HPDE6-E6E7 (cell line): ENCODE measurements around the gene AMTN.
"Not testable (repeated sequence)": the region's sequence is repeated elsewhere in the genome, so short reads cannot be mapped to it uniquely, and the experiment has no call there.

ENCODE experiments used
- DNase-seq: peaks from one replicate; pipeline ENCODE4 v3.0.0; 2011; ENCODE audit warnings: missing footprints; ENCODE audit errors: extremely low spot score

The AMTN gene

GRCh38 chr4:70518269-70518668, at the start of gene AMTN:
Gene AMTN (plus strand): TSS chr4:70518569. CDS start chr4:70518778, 209 bp downstream.
- DNase-seq: no peak

GRCh38 chr4:70471897-70472296, 46.5 kb upstream of the AMTN start, which contains the start of gene MUC7:
Gene MUC7 (plus strand): TSS chr4:70472197. CDS start chr4:70474022, 1,825 bp downstream.
- no peak for DNase-seq

GRCh38 chr4:70473679-70474078, 44.7 kb upstream of the AMTN start:
- DNase-seq: no peak

GRCh38 chr4:70488748-70489147, 29.6 kb upstream of the AMTN start:
- DNase-seq: no peak

GRCh38 chr4:70496231-70496630, 22.1 kb upstream of the AMTN start:
- DNase-seq: no peak

- not testable (repeated sequence) for DNase-seq
These were observed 16.5 kb upstream of the AMTN start for GRCh38 chr4:70501838-70502237.

GRCh38 chr4:70504733-70505132, 13.6 kb upstream of the AMTN start:
- no peak for DNase-seq

GRCh38 chr4:70505151-70505748, 13.1 kb upstream of the AMTN start:
- peak; percentile 49 for DNase-seq

GRCh38 chr4:70508801-70509200, 9.6 kb upstream of the AMTN start:
- DNase-seq: no peak

- DNase-seq: no peak
These were observed 7.0 kb upstream of the AMTN start for GRCh38 chr4:70511365-70511764.

GRCh38 chr4:70515367-70516250, 2.8 kb upstream of the AMTN start:
- DNase-seq: peak; percentile 15

GRCh38 chr4:70518716-70519115, 347 bp downstream of the AMTN start:
- DNase-seq: no peak

GRCh38 chr4:70522626-70523025, 4.3 kb downstream of the AMTN start:
- DNase-seq: peak; percentile 21

GRCh38 chr4:70530997-70531396, 12.6 kb downstream of the AMTN start:
- no peak for DNase-seq

GRCh38 chr4:70531981-70532380, 13.6 kb downstream of the AMTN start:
- DNase-seq: no peak

GRCh38 chr4:70533211-70533610, 14.8 kb downstream of the AMTN start:
- DNase-seq: no peak

- DNase-seq: no peak
These were observed 15.4 kb downstream of the AMTN start for GRCh38 chr4:70533791-70534190.

GRCh38 chr4:70534886-70535285, 16.5 kb downstream of the AMTN start:
- not testable (repeated sequence) for DNase-seq

- no peak for DNase-seq
These were observed 20.5 kb downstream of the AMTN start for GRCh38 chr4:70538869-70539268.

- DNase-seq: no peak
These were observed 26.0 kb downstream of the AMTN start for GRCh38 chr4:70544279-70544868.

GRCh38 chr4:70556856-70557255, 38.5 kb downstream of the AMTN start:
- DNase-seq: no peak

- DNase-seq: peak; percentile 39
These were observed 41.0 kb downstream of the AMTN start for GRCh38 chr4:70559211-70559830.
